GM03348 (cell line): ENCODE measurements around the gene USP12.

Experiments used
- DNase-seq: peaks from one replicate; pipeline ENCODE4 v3.0.0; 2012; ENCODE audit warnings: low spot score

The USP12 gene

DNA sequence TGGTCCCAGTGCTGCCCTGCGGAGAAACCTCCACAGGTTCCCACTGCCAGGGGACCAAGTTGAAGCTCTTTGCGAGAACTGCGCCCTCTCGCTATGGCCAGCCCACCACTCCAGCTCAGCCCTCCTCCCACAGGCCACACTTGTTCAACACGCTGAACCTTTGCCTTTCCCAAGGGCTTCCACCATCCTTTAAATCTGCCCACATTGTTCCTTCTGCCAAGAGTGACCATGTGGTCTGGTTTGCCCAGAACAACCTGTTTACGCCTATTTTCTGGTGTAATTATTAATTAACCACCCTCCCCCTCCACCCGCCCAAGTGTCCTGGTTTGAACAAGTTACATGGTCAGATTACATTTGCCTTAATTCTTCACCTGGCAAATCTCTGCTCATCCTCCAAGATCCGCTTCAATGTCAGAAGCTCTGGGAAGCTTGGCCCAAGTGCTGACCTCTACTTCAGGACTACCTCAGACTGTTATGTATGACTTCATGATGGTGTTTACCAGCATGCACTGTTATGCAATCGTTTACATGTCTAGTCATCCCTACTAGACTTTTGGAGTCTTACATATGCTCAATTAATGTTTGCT lies 12.0 kb upstream of the USP12 start:
- DNase-seq = no peak

- peak; percentile 67 for DNase-seq
These were observed 11.4 kb upstream of the USP12 start for GRCh38 chr13:27182844-27183497.

- no peak for DNase-seq
These were observed 10.4 kb upstream of the USP12 start for GRCh38 chr13:27182054-27182453.

GRCh38 chr13:27177852-27178251 lies 6.2 kb upstream of the USP12 start:
- DNase-seq = no peak

GRCh38 chr13:27176470-27177410 lies 5.1 kb upstream of the USP12 start:
- DNase-seq = no peak

GRCh38 chr13:27174766-27175455 lies 3.3 kb upstream of the USP12 start:
- DNase-seq = no peak

DNA sequence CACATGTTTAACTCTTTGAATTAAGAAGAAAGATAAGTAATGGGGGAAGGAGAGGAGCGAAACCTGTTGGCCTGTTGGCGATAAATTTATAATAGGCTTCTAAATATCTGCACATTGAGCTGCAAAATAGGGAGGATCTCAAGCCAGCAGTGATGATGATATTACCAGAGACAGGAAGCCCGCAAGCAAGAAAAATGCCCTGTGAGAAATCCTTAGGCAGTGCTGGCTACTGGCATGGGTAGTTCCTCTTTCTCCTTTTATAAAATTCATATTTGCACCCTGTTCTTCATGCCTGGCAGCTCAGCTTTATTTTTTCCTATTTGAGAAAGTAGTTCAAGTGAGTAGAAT lies 858 bp upstream of the USP12 start:
- DNase-seq = peak; percentile 49

- DNase-seq = peak; percentile 98
These were observed 350 bp upstream of the USP12 start for GRCh38 chr13:27171827-27172494.

DNA sequence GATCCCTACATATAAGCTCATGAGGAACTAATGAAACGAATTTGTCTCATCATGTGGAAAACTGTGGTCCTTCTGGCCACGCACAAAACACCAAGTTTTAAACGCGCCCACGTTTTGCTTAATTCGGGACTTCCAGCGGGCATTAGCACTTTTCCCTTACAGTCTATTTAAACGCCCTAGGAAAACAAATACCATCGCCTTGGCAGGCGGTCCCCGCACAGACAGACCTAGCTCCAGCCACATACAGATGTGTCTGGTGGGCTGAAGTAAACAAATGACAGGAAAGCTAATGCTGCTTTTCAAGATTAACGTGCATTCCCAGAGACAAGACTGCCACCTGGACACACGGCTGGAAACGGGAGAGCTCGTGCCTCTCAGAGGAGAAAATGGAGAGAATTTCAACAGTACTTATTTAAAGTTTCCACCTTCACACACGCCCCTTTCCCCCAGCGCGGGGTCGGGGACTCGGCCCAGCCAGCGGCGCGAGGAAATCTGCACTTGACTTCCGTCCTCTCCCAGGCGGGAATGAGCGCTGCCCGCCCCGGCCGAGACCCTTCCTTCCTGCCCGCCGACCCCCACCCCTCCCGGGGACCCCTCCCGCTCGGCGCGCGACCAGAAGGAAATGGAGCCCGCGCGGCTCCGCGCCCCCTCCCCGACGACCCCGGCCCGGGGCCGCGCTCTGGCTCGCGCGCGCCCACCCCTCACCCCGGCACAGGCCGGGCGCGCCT lies 931 bp downstream of the USP12 start:
- peak; percentile 46 for DNase-seq

DNA sequence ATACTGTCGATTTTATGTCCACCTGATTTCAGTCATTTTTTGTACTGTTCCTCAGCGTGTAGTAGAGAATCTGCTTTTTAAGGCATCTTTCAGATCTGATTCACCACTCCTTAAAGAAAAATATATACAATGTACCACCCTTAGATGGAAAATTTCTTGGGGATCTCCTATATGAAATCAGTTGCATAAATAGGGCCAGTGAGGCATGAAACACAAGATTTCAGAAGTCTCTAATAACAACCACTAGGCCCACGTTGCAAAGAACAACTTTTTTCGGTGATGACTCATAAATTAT lies 1.4 kb downstream of the USP12 start:
- DNase-seq = peak; percentile 54

GRCh38 chr13:27168906-27169657 lies 2.5 kb downstream of the USP12 start:
- DNase-seq = peak; percentile 19

GRCh38 chr13:27168086-27168485 lies 3.5 kb downstream of the USP12 start:
- no peak for DNase-seq

DNA sequence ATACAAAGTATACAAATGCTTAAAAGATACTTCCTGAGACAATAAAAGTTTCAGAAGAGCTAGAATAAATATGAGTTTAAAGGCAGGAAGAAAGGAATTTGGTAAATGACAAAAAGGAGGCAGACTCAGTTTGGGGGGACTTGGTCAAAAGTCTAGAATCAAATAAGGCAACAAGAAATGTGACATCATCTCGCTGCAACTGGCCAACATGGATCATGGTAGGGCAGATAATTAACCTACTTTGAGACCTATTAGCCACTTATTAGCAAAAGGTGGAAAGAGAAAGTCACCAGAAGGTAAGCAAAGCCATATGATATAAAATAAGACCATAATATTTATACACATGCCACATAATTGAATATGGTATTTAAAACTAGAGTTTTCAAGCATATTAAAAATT lies 5.3 kb downstream of the USP12 start:
- no peak for DNase-seq

GRCh38 chr13:27161980-27162379 lies 9.6 kb downstream of the USP12 start:
- no peak for DNase-seq

DNA sequence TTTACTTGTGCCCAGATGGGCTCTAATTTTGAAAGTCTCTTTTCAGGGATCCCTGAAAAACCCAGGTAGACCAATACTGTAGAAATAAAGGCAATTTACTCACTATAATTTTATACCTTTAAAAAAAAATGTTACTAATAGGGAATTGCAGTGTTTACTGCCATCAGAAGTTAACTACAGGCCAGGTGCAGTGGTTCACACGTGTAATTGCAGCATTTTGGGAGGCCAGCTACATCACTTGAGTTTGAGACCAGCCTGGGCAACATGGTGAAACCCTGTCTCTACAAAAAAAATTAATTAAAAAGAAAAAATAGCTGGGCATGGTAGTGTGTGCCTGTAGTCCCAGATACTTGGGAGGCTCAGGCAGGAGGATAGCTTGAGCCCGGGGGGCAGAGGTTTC lies 10.2 kb downstream of the USP12 start:
- no peak for DNase-seq

DNA sequence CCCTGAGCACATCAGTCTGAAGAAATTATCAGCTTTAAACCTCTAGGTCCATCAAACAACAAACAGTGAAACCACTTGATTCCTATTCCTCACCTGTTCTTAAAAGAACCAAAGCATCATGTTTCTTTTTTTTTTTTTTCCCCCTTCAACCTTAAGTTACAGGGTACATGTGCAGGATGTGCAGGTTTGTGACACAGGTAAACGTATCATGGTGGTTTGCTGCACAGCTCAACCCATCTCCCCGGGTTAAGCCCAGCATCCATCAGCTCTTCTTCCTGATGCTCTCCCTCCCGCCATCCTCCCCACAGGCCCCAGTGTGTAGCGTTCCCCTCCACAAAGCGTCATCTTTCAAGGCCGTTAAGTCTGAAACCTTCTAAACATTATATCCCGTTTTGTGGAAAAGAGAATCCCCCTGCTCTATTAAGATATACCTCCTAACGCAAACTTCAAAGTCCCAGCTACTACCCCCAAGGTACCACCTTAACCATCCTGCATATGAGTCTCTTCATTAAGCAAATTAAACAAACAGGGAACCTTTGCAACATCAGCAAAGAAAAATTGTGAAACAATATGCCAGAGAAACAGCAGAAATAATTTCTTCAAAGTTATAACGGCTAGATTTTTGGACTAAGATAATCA lies 10.8 kb downstream of the USP12 start:
- no peak for DNase-seq

DNA sequence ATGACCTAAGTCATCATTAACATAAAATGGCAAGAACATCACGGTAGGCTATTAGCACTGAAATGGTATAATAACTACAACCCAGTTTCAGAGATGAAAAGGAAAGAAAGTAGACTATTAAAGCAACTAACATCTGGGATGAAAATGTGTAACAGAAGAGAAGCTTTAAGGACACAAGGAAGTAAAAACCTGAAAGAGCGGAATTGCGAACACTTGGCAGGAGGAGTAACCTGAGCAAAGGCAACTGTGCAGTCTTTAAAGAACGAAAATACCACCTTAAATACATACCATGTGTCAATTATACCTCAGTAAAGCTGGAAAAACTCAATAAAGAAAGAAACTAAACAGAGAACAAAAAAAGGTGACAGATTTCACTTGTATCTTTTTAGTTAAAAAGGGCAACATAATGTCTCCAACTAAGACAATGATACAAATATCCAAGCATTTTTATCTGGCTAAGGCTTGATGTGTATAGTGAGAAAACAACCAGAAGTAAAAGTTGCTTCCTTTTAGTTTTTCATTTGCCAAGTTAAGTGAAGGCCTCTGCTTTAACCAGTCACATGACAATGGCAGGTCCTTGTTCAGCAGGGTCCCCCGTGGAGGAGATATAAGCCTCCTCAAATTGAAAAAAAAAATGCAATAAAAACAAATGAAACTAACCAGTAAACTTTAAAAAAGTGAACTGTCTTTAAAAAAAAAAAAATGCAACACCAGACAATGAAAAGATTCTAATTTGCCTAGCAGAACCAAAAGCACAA lies 11.6 kb downstream of the USP12 start:
- DNase-seq = no peak

GRCh38 chr13:27158335-27158734 lies 13.3 kb downstream of the USP12 start:
- no peak for DNase-seq

DNA sequence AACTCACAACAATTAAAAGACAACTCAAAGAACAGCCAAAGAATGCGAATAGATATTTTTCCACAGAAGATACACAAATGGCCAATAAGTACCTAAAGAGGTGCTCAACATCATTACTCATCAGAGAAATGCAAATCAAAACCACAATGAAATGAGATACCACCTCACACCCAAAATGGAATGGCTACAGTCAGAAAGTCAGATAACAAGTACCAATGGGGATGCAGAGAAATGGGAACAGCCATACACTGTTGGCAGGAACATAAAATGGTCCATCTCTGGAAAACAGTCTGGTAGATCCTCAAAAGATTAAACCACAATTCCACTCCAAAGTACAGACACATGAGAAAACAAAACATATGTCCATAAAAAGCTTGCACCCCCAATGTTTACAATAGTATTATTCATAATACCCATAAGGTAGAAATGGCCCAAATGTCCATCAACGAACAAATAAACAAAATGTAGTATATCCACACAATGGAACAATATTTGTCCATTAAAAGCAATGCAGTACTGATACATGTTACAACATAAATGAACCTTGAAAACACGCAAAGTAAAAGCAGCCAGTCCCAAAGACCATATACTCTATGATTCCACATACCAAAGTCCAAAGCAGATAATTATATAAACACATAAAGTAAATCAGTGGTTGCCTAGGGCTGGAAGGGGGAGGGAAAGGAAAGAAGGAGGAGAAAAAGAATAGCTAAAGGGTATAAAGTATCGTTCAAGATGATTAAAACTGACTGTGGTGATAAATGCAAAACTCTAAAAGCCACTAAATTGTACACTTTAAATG lies 19.6 kb downstream of the USP12 start:
- DNase-seq = no peak
